SK-N-SH treated with all-trans-retinoic acid at 6 μM for 48 hours (cell line): ENCODE results near the gene CLMN.

Experiments
- ATAC-seq: fragments of 200-7000 bp; cut with Tn5 transposase; 3 replicates; pipeline ENCODE4 v1.9.1; 2020; ENCODE audit warnings: mild to moderate bottlenecking, moderate library complexity
- ARNTL ChIP-seq: fragments of 450-650 bp; formaldehyde crosslinking; IDR thresholded peaks from 2 replicates; pipeline ENCODE4 v1.5.0; 2020; ENCODE audit warnings: low read depth, mild to moderate bottlenecking, moderate library complexity, borderline replicate concordance
- BACH2 ChIP-seq: fragments of 250-450 bp; sonication (Bioruptor Pico); IDR thresholded peaks from 2 replicates; pipeline ENCODE4 v1.9.0; 2021; ENCODE audit warnings: mild to moderate bottlenecking, borderline replicate concordance
- CSDC2 ChIP-seq: fragments of 250-450 bp; sonication (Bioruptor Pico); IDR thresholded peaks from 2 replicates; pipeline ENCODE4 v1.5.0; 2020; ENCODE audit warnings: mild to moderate bottlenecking, moderate library complexity
- ESRRG ChIP-seq: fragments of 250-450 bp; sonication (Bioruptor Pico); IDR thresholded peaks from 2 replicates; pipeline ENCODE4 v1.6.1; 2021; ENCODE audit warnings: mild to moderate bottlenecking
- GLIS3 ChIP-seq: fragments of 250-450 bp; sonication (Bioruptor Pico); IDR thresholded peaks from 2 replicates; pipeline ENCODE4 v1.5.0; 2020; ENCODE audit warnings: mild to moderate bottlenecking, moderate library complexity
- ISL1 ChIP-seq: fragments of 250-450 bp; sonication (Bioruptor Pico); IDR thresholded peaks from 2 replicates; pipeline ENCODE4 v2.1.2; 2022; ENCODE audit warnings: mild to moderate bottlenecking, moderate library complexity
- OSR1 ChIP-seq: fragments of 250-450 bp; sonication (Bioruptor Pico); IDR thresholded peaks from 2 replicates; pipeline ENCODE4 v1.8.0; 2022; ENCODE audit warnings: moderate library complexity, mild to moderate bottlenecking, inconsistent platforms
- POU6F1 ChIP-seq: fragments of 250-450 bp; sonication (Bioruptor Pico); IDR thresholded peaks from 2 replicates; pipeline ENCODE4 v1.8.0; 2021; ENCODE audit warnings: low read depth, mild to moderate bottlenecking, moderate library complexity, borderline replicate concordance
- RARB ChIP-seq: fragments of 250-450 bp; sonication (Bioruptor Pico); IDR thresholded peaks from 2 replicates; pipeline ENCODE4 v1.8.0; 2021; ENCODE audit warnings: mild to moderate bottlenecking, moderate library complexity
- SNAI2 ChIP-seq: fragments of 250-450 bp; sonication (Bioruptor Pico); IDR thresholded peaks from 2 replicates; pipeline ENCODE4 v1.5.0; 2020; ENCODE audit warnings: mild to moderate bottlenecking, moderate library complexity
- TOX ChIP-seq: fragments of 250-450 bp; sonication (Bioruptor Pico); IDR thresholded peaks from 2 replicates; pipeline ENCODE4 v1.8.0; 2021; ENCODE audit warnings: mild to moderate bottlenecking, moderate library complexity, borderline replicate concordance
- ZC3H10 ChIP-seq: fragments of 250-450 bp; sonication (Bioruptor Pico); IDR thresholded peaks from 2 replicates; pipeline ENCODE4 v1.5.1; 2021; ENCODE audit warnings: mild to moderate bottlenecking, moderate library complexity
- ZFP3 ChIP-seq: fragments of 250-450 bp; sonication (Bioruptor Pico); IDR thresholded peaks from 2 replicates; pipeline ENCODE4 v1.5.0; 2020; ENCODE audit warnings: mild to moderate bottlenecking, moderate library complexity
- ZFP30 ChIP-seq: fragments of 450-650 bp; formaldehyde crosslinking; IDR thresholded peaks from 2 replicates; pipeline ENCODE4 v1.5.0; 2022; ENCODE audit warnings: mild to moderate bottlenecking, moderate library complexity
- ZNF565 ChIP-seq: fragments of 450-650 bp; formaldehyde crosslinking; conservative IDR thresholded peaks from 2 replicates; pipeline ENCODE4 v1.5.0; 2020; ENCODE audit warnings: low read depth, mild to moderate bottlenecking, moderate library complexity
- ZNF70 ChIP-seq: fragments of 450-650 bp; formaldehyde crosslinking; IDR thresholded peaks from 2 replicates; pipeline ENCODE4 v1.5.0; 2020; ENCODE audit warnings: mild to moderate bottlenecking, moderate library complexity
- ZNF8 ChIP-seq: fragments of 450-650 bp; formaldehyde crosslinking; IDR thresholded peaks from 2 replicates; pipeline ENCODE4 v1.5.0; 2020; ENCODE audit warnings: mild to moderate bottlenecking, moderate library complexity
- TF ChIP-seq, protein P1 (sequence below): fragments of 250-450 bp; sonication (Bioruptor Pico); IDR thresholded peaks from 2 replicates; pipeline ENCODE4 v1.5.1; 2021; ENCODE audit warnings: mild to moderate bottlenecking, moderate library complexity
- TF ChIP-seq, protein P2 (sequence below): fragments of 250-450 bp; sonication (Bioruptor Pico); IDR thresholded peaks from 2 replicates; pipeline ENCODE4 v1.5.0; 2020; ENCODE audit warnings: mild to moderate bottlenecking, moderate library complexity
- TF ChIP-seq, protein P3 (sequence below): fragments of 250-450 bp; sonication (Bioruptor Pico); IDR thresholded peaks from 2 replicates; pipeline ENCODE4 v1.8.0; 2020; ENCODE audit warnings: mild to moderate bottlenecking, moderate library complexity, borderline replicate concordance

CLMN gene

GRCh38 chr14:95356245-95356869, 36.6 kb upstream of the CLMN start:
- ATAC-seq, result no peak
- TF ChIP-seq SNAI2 (CRISPR knock-in tag) (no peak), ZNF565 (CRISPR knock-in tag) (no peak), ARNTL (no peak), ESRRG (no peak), OSR1 (no peak), ISL1 (CRISPR knock-in tag) (no peak), ZNF8 (no peak), POU6F1 (CRISPR knock-in tag) (no peak), ZFP3 (CRISPR knock-in tag) (no peak), ZNF70 (no peak), TOX (no peak)
- TF ChIP-seq, protein P1, sequence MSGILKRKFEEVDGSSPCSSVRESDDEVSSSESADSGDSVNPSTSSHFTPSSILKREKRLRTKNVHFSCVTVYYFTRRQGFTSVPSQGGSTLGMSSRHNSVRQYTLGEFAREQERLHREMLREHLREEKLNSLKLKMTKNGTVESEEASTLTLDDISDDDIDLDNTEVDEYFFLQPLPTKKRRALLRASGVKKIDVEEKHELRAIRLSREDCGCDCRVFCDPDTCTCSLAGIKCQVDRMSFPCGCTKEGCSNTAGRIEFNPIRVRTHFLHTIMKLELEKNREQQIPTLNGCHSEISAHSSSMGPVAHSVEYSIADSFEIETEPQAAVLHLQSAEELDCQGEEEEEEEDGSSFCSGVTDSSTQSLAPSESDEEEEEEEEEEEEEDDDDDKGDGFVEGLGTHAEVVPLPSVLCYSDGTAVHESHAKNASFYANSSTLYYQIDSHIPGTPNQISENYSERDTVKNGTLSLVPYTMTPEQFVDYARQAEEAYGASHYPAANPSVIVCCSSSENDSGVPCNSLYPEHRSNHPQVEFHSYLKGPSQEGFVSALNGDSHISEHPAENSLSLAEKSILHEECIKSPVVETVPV (CRISPR knock-in tag), result no peak
- TF ChIP-seq, protein P2, sequence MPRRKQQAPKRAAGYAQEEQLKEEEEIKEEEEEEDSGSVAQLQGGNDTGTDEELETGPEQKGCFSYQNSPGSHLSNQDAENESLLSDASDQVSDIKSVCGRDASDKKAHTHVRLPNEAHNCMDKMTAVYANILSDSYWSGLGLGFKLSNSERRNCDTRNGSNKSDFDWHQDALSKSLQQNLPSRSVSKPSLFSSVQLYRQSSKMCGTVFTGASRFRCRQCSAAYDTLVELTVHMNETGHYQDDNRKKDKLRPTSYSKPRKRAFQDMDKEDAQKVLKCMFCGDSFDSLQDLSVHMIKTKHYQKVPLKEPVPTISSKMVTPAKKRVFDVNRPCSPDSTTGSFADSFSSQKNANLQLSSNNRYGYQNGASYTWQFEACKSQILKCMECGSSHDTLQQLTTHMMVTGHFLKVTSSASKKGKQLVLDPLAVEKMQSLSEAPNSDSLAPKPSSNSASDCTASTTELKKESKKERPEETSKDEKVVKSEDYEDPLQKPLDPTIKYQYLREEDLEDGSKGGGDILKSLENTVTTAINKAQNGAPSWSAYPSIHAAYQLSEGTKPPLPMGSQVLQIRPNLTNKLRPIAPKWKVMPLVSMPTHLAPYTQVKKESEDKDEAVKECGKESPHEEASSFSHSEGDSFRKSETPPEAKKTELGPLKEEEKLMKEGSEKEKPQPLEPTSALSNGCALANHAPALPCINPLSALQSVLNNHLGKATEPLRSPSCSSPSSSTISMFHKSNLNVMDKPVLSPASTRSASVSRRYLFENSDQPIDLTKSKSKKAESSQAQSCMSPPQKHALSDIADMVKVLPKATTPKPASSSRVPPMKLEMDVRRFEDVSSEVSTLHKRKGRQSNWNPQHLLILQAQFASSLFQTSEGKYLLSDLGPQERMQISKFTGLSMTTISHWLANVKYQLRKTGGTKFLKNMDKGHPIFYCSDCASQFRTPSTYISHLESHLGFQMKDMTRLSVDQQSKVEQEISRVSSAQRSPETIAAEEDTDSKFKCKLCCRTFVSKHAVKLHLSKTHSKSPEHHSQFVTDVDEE (CRISPR knock-in tag), result no peak
- TF ChIP-seq, protein P3, sequence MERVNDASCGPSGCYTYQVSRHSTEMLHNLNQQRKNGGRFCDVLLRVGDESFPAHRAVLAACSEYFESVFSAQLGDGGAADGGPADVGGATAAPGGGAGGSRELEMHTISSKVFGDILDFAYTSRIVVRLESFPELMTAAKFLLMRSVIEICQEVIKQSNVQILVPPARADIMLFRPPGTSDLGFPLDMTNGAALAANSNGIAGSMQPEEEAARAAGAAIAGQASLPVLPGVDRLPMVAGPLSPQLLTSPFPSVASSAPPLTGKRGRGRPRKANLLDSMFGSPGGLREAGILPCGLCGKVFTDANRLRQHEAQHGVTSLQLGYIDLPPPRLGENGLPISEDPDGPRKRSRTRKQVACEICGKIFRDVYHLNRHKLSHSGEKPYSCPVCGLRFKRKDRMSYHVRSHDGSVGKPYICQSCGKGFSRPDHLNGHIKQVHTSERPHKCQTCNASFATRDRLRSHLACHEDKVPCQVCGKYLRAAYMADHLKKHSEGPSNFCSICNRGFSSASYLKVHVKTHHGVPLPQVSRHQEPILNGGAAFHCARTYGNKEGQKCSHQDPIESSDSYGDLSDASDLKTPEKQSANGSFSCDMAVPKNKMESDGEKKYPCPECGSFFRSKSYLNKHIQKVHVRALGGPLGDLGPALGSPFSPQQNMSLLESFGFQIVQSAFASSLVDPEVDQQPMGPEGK (CRISPR knock-in tag), result no peak

GRCh38 chr14:95355422-95355821, 35.7 kb upstream of the CLMN start:
- TF ChIP-seq ZNF8, result no peak
- TF ChIP-seq ZNF70, result no peak
- TF ChIP-seq CSDC2, result no peak
- no peak for TF ChIP-seq GLIS3
- TF ChIP-seq, protein P3 (CRISPR knock-in tag), result no peak
- no peak for TF ChIP-seq TOX
- no peak for TF ChIP-seq BACH2 (CRISPR knock-in tag)
- TF ChIP-seq POU6F1 (CRISPR knock-in tag), result no peak
- no peak for TF ChIP-seq RARB (CRISPR knock-in tag)
- TF ChIP-seq, protein P2 (CRISPR knock-in tag), result no peak
- no peak for TF ChIP-seq ZFP30 (CRISPR knock-in tag)
- TF ChIP-seq ZC3H10 (CRISPR knock-in tag), result no peak
- no peak for TF ChIP-seq SNAI2 (CRISPR knock-in tag)
- ATAC-seq, result no peak
